ENCODE data around the gene CDK5R1. TPM values are rescaled to one million over a fixed set of nuclear protein-coding genes. Genes with fewer than 3 reads are reported as not detected.

CDK5R1 gene
- total and polyA plus RNA-seq, 2 experiments from 2014 or later: 2.5 to 3.5 TPM

DNA sequence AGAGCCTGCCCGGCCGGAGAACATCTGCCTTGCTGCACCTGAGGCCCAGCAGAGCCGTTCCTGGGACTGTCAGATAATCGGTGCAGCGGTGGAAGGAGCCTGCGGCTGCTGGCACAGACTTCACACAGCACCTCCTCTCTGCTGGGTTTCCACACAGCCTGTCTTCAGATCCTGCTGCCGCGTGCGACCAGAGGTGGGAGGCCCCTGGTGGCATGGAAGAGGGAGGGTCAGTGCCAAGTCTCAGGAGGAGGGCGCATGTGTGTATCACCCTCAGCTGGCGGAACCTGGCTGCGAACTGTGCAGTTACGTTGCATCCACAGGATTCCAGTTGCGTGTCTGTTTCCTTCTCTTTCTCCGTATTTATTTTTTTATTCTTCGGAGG, 3.3 kb downstream of the CDK5R1 start:
- Histone ChIP-seq H3K4me3 (no peak overlapping the region), H3K27me3 (no peaks in the 10 kb centered on the region), H3K27ac (no peak overlapping the region), H3K36me3 (no peaks in the 10 kb centered on the region), H3K4me1 (ENCODE audit: low read depth) (peaks cover 5% of the 10 kb centered on the region), H3K9me3 (ENCODE audit: low read depth) (no peaks in the 10 kb centered on the region)
- TF ChIP-seq, protein P1, sequence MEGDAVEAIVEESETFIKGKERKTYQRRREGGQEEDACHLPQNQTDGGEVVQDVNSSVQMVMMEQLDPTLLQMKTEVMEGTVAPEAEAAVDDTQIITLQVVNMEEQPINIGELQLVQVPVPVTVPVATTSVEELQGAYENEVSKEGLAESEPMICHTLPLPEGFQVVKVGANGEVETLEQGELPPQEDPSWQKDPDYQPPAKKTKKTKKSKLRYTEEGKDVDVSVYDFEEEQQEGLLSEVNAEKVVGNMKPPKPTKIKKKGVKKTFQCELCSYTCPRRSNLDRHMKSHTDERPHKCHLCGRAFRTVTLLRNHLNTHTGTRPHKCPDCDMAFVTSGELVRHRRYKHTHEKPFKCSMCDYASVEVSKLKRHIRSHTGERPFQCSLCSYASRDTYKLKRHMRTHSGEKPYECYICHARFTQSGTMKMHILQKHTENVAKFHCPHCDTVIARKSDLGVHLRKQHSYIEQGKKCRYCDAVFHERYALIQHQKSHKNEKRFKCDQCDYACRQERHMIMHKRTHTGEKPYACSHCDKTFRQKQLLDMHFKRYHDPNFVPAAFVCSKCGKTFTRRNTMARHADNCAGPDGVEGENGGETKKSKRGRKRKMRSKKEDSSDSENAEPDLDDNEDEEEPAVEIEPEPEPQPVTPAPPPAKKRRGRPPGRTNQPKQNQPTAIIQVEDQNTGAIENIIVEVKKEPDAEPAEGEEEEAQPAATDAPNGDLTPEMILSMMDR (IDR thresholded peaks at IDR 0.05; ENCODE audit: low read depth, low read length): no peak
- no peak for DNase-seq (ENCODE audit: low read depth in 1 of 2, low spot score in 1 of 2)

DNA sequence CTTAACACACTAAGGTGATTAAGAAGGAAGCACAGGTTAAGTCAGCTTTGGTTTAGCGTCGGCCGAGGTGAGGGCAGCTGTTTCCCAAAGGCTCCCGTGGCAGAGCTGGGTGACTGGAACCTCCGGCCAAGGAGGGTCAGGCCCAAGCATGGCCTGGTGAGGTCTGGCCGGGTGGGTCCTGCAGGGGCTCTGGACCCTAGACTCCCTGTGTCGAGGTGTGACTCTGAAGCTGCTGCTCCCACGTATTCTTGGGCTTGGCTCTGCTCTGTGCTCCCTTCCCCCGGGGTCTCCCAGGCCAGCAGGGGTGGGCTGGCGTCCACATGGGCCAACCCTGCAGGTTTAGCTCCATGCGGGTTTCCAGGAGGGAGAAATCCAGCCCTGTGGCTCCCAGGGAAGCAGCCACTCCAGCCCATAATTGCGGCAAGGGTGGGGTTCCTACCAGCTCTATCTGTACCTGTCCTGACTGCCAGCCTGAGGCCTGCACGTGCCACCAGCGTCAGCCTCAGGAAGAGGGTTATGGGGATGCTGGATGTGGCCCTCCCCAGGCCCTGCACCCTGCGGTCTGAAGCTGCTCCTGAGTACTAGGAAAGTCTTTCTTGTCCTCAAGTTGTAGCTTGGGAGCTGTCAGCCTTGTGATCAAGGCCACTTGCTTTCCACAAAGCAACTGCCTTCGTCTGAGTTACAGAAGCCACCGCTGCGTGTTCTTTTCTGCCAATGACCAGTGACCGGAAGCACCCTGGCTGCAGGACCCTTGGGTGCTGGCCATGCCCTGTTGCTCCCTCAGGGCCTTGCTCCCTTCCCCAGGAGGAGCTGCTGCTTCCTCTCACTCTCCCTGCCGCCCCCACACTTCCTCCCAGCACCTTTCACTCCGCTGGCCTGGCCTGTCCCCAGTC, 4.8 kb downstream of the CDK5R1 start:
- TF ChIP-seq, protein P1 (IDR thresholded peaks at IDR 0.05; ENCODE audit: low read depth, low read length): no peak
- H3K9me3 ChIP-seq (ENCODE audit: low read depth): no peaks in the 10 kb centered on the region
- H3K4me3 ChIP-seq: no peak overlapping the region
- no peaks in the 10 kb centered on the region for H3K27me3 ChIP-seq
- no peaks in the 10 kb centered on the region for H3K36me3 ChIP-seq
- H3K27ac ChIP-seq: no peak overlapping the region
- no peak for DNase-seq (ENCODE audit: low read depth in 1 of 2, low spot score in 1 of 2)
- H3K4me1 ChIP-seq (ENCODE audit: low read depth): peaks cover 21% of the 10 kb centered on the region

DNA sequence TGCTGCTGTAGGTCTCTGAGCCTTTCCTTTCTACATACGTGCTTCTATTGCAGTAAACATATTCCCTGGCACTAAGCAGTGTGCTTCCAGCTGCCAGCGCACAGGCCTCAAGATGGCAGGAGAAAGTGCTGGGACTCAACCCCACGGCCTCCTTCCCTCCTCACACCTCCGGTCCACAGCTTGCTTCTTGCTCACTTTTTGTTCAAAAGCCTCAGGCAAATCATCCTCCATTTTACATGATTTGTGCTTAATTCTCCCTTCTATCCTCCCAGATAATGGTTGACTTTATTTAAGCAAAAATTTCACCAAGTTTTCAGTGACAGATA, 5.4 kb downstream of the CDK5R1 start:
- TF ChIP-seq, protein P1 (IDR thresholded peaks at IDR 0.05; ENCODE audit: low read depth, low read length): no peak
- no peak overlapping the region for H3K27ac ChIP-seq
- H3K4me1 ChIP-seq (ENCODE audit: low read depth): peaks cover 26% of the 10 kb centered on the region

DNA sequence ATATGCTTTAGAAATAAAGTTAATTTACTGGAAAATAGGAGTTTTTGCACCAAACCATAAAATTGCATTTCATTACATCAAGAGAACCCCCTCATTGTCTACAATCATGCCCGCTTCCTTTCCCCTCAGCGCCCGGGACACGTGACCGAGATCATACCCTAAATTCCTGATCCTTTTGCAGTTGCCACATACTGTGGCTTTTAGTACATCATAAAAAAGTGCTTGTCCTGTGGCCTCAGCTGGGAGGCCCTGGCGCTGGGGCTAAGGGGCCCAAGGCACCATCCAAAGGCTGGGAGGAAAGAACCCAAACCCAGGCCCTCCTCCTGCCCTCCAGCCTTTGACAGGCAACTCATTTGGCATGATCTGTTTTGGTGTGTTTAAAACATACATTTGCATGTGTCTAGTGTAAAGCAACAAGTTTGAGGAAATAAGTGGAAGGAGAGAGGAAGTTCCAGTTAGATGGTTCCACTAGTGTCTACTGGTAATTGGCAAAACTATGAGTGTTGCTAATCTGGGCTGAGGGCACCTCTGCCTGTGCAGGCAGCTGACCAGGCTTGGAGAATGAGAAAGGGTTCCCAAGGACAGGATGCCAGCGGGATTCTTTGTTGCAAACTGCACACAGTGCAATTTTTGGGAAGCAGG, 6.0 kb downstream of the CDK5R1 start:
- TF ChIP-seq, protein P1 (IDR thresholded peaks at IDR 0.05; ENCODE audit: low read depth, low read length): no peak
- Histone ChIP-seq H3K4me1 (ENCODE audit: low read depth) (peaks cover 24% of the 10 kb centered on the region), H3K9me3 (ENCODE audit: low read depth) (no peaks in the 10 kb centered on the region), H3K4me3 (no peak overlapping the region), H3K27me3 (no peaks in the 10 kb centered on the region), H3K27ac (no peak overlapping the region), H3K36me3 (no peaks in the 10 kb centered on the region)
- DNase-seq (ENCODE audit: low read depth in 1 of 2, low spot score in 1 of 2): no peak

More for the DNA sequence above, 5.4 kb downstream of the CDK5R1 start:
- DNase-seq (ENCODE audit: low read depth in 1 of 2, low spot score in 1 of 2): no peak
- no peaks in the 10 kb centered on the region for H3K36me3 ChIP-seq
- no peak overlapping the region for H3K4me3 ChIP-seq
- H3K27me3 ChIP-seq: no peaks in the 10 kb centered on the region
- H3K9me3 ChIP-seq (ENCODE audit: low read depth): no peaks in the 10 kb centered on the region

DNA sequence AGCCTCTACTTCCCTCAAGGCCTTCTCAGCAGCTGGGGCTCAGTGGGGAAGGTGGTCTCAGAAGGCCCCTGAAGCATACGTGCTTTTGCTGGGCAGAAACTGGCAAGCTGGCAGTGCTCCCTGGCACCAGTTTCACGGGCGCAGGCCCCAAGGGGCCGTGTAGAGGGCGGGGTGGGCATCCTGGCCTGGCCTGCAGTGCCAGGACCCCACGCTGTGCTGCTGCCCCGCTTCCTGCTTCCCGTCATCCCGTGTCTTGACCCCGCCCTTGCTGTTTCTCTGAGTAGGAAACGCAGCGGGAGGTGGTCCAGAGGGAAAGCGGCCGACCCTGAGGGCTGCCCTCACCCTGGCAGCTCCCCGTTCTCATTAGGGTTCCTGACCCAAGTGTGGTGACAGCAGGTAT, 6.8 kb downstream of the CDK5R1 start:
- no peak for DNase-seq (ENCODE audit: low read depth in 1 of 2, low spot score in 1 of 2)
- Histone ChIP-seq H3K27ac (no peak overlapping the region), H3K4me3 (no peak overlapping the region), H3K27me3 (no peaks in the 10 kb centered on the region), H3K36me3 (no peaks in the 10 kb centered on the region), H3K9me3 (ENCODE audit: low read depth) (no peaks in the 10 kb centered on the region), H3K4me1 (ENCODE audit: low read depth) (peaks cover 24% of the 10 kb centered on the region)
- TF ChIP-seq, protein P1 (IDR thresholded peaks at IDR 0.05; ENCODE audit: low read depth, low read length): no peak

Data from cardiac muscle cell (in vitro differentiated cells and primary cell).